GM20431 (cell line): ENCODE measurements around the gene MYO5C.

Experiments
- in situ Hi-C: fragments of 300-500 bp; cut with MseI, MboI; formaldehyde crosslinking; loops from one replicate; pipeline ENCODE4 v1.15.0; 2020; ENCODE audit warnings: low sequenced_read_pairs; ENCODE audit not compliant: unreplicated experiment

The MYO5C gene

GRCh38 chr15:52158084-52158765 is 137.4 kb downstream of the MYO5C start:
- in situ Hi-C loops: no loop called here

- in situ Hi-C loops: no loop called here
Observed at GRCh38 chr15:52155878-52156277, 139.7 kb downstream of the MYO5C start.

GRCh38 chr15:52154896-52155865 is 140.4 kb downstream of the MYO5C start:
- in situ Hi-C loops: no loop called here

- in situ Hi-C loops: no loop called here
Observed at GRCh38 chr15:52153900-52154895, 141.4 kb downstream of the MYO5C start.

- in situ Hi-C loops: no loop called here
Observed at GRCh38 chr15:52151353-52151752, 144.3 kb downstream of the MYO5C start.

- in situ Hi-C loops: no loop called here
Observed at GRCh38 chr15:52150871-52151270, 144.7 kb downstream of the MYO5C start.

GRCh38 chr15:52150043-52150825 is 145.4 kb downstream of the MYO5C start:
- in situ Hi-C loops: no loop called here

- in situ Hi-C loops: loop anchor here (25.0 kb wide), 1 partner anchor 161 kb away; no protein-coding TSS in a partner anchor
Observed at GRCh38 chr15:52148403-52148802, 147.2 kb downstream of the MYO5C start.

GRCh38 chr15:52146776-52147175 is 148.8 kb downstream of the MYO5C start:
- in situ Hi-C loops: loop anchor here (25.0 kb wide), 1 partner anchor 159 kb away; no protein-coding TSS in a partner anchor

- in situ Hi-C loops: loop anchor here (25.0 kb wide), 1 partner anchor 159 kb away; no protein-coding TSS in a partner anchor
Observed at GRCh38 chr15:52146261-52146660, 149.3 kb downstream of the MYO5C start.

GRCh38 chr15:52144656-52145178 is 150.9 kb downstream of the MYO5C start:
- in situ Hi-C loops: loop anchor here (25.0 kb wide), 1 partner anchor 157 kb away; no protein-coding TSS in a partner anchor

GRCh38 chr15:52143873-52144272 is 151.7 kb downstream of the MYO5C start:
- in situ Hi-C loops: loop anchor here (25.0 kb wide), 1 partner anchor 157 kb away; no protein-coding TSS in a partner anchor
